ENCODE data around the gene SRSF12.

SRSF12 gene

GRCh38 chr6:89081423-89082322 is 36.2 kb downstream of the SRSF12 start:
- Histone ChIP-seq H3K4me3 (ENCODE audit: severe bottlenecking) (peak overlapping the region; percentile 80), H3K36me3 (ENCODE audit: low read depth) (peaks cover 41% of the 10 kb centered on the region), H3K27me3 (ENCODE audit: insufficient read depth, poor library complexity, severe bottlenecking) (no peaks in the 10 kb centered on the region), H3K27ac (ENCODE audit: poor library complexity, severe bottlenecking) (peak overlapping the region; percentile 89), H3K9me3 (ENCODE audit: severe bottlenecking) (no peaks in the 10 kb centered on the region), H3K4me1 (ENCODE audit: insufficient read depth, poor library complexity, severe bottlenecking) (peaks cover 17% of the 10 kb centered on the region)
- ATAC-seq (ENCODE audit: low read depth) (peak; percentile 51), DNase-seq (ENCODE audit: low spot score) (peak; percentile 98)
- TF ChIP-seq CTCF (IDR thresholded peaks at IDR 0.05; ENCODE audit: poor library complexity, severe bottlenecking): no peak

- Histone ChIP-seq H3K36me3 (ENCODE audit: low read depth) (peaks cover 41% of the 10 kb centered on the region), H3K4me1 (ENCODE audit: insufficient read depth, poor library complexity, severe bottlenecking) (peaks cover 17% of the 10 kb centered on the region), H3K4me3 (ENCODE audit: severe bottlenecking) (peak overlapping the region; percentile 80), H3K9me3 (ENCODE audit: severe bottlenecking) (no peaks in the 10 kb centered on the region), H3K27ac (ENCODE audit: poor library complexity, severe bottlenecking) (peak overlapping the region; percentile 89), H3K27me3 (ENCODE audit: insufficient read depth, poor library complexity, severe bottlenecking) (no peaks in the 10 kb centered on the region)
- TF ChIP-seq CTCF (IDR thresholded peaks at IDR 0.05; ENCODE audit: poor library complexity, severe bottlenecking): no peak
- ATAC-seq (ENCODE audit: low read depth) (peak; percentile 16), DNase-seq (ENCODE audit: low spot score) (no peak)
Observed at GRCh38 chr6:89081129-89081422, 36.8 kb downstream of the SRSF12 start.

- peak; percentile 11 for TF ChIP-seq CTCF (IDR thresholded peaks at IDR 0.05; ENCODE audit: poor library complexity, severe bottlenecking)
- H3K27ac ChIP-seq (ENCODE audit: poor library complexity, severe bottlenecking): peak within 1 kb of the TSS; percentile 89
Observed at GRCh38 chr6:89080281-89081128, 37.4 kb downstream of the SRSF12 start, which contains the start of gene PNRC1. PNRC1 (plus strand) TSS chr6:89080751; CDS start chr6:89080895, 144 bp downstream.

GRCh38 chr6:89079511-89080234 is 38.2 kb downstream of the SRSF12 start:
- H3K27ac ChIP-seq (ENCODE audit: poor library complexity, severe bottlenecking): peak overlapping the region; percentile 89
- H3K9me3 ChIP-seq (ENCODE audit: severe bottlenecking): no peaks in the 10 kb centered on the region
- H3K4me3 ChIP-seq (ENCODE audit: severe bottlenecking): peak overlapping the region; percentile 80
- peaks cover 30% of the 10 kb centered on the region for H3K36me3 ChIP-seq (ENCODE audit: low read depth)
- H3K4me1 ChIP-seq (ENCODE audit: insufficient read depth, poor library complexity, severe bottlenecking): peaks cover 14% of the 10 kb centered on the region
- DNase-seq (ENCODE audit: low spot score): no peak
- H3K27me3 ChIP-seq (ENCODE audit: insufficient read depth, poor library complexity, severe bottlenecking): no peaks in the 10 kb centered on the region
- ATAC-seq (ENCODE audit: low read depth): 0 out of 3 replicates have a peak, but pooled peaks have one; percentile 12
- no peak for TF ChIP-seq CTCF (IDR thresholded peaks at IDR 0.05; ENCODE audit: poor library complexity, severe bottlenecking)

More at GRCh38 chr6:89080281-89081128, 37.4 kb downstream of the SRSF12 start, which contains the start of gene PNRC1:
- peak within 1 kb of the TSS; percentile 80 for H3K4me3 ChIP-seq (ENCODE audit: severe bottlenecking)
- H3K36me3 ChIP-seq (ENCODE audit: low read depth): peaks cover 38% of the 10 kb centered on the region
- ATAC-seq (ENCODE audit: low read depth) (peak; percentile 70), DNase-seq (ENCODE audit: low spot score) (peak; percentile 100)
- peaks cover 17% of the 10 kb centered on the region for H3K4me1 ChIP-seq (ENCODE audit: insufficient read depth, poor library complexity, severe bottlenecking)
- no peaks in the 10 kb centered on the region for H3K9me3 ChIP-seq (ENCODE audit: severe bottlenecking)
- no peaks in the 10 kb centered on the region for H3K27me3 ChIP-seq (ENCODE audit: insufficient read depth, poor library complexity, severe bottlenecking)
